ENCODE data around the gene HYPK.
A peak's percentile ranks its signal among the peaks of the same experiment; 100 is the strongest.

The HYPK gene

DNA sequence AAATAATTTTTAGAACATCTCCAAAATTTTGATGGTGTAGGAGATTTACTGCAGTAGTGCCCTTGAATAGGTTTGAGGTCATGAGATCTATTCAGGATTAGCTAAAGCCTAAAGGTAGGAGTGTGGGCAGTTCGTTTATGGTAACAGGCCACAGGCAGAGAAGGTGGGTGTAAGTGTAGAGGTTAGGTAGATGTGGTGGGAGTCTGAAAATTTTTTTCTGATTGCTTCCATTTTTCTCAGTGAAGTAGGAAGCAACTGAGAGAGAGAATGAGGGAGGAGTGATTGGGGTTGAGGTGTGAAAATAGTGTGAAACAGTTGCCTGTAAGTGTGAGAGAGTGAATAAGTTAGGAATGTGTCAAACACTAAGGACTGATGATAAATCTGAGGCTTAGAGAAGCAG is 21.4 kb upstream of the HYPK start:
- no peak overlapping the region for H3K4me3 ChIP-seq (ENCODE audit: low read depth, low read length)
- no peak for TF ChIP-seq CTCF (IDR thresholded peaks at IDR 0.05; ENCODE audit: insufficient read depth, low read depth, low read length, missing control alignments)
- DNase-seq (ENCODE audit: low read depth), result no peak

DNA sequence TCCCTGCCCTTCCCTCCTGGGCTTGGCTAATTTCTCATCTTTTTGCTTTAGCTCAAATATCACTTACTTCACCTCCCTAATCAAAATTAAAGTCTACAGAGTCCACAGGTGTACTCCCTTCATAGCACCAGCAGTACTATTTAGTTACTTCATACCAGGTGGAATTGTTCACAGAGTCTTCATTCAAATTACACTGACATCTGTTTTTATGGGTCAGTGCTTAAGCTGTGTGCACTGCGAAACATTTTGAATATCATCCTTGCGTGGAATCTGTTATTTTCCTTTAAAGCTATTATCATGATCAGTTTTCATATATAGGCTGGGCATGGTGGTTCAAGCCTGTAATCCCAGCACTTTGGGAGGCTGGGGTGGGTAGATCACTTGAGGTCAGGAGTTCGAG is 11.0 kb upstream of the HYPK start:
- no peak for TF ChIP-seq CTCF (IDR thresholded peaks at IDR 0.05; ENCODE audit: insufficient read depth, low read depth, low read length, missing control alignments)
- H3K4me3 ChIP-seq (ENCODE audit: low read depth, low read length), result no peak overlapping the region
- DNase-seq (ENCODE audit: low read depth), result no peak

- peak within 1 kb of the TSS; percentile 97 for H3K4me3 ChIP-seq (ENCODE audit: low read depth, low read length)
- no peak for TF ChIP-seq CTCF (IDR thresholded peaks at IDR 0.05; ENCODE audit: insufficient read depth, low read depth, low read length, missing control alignments)
- DNase-seq (ENCODE audit: low read depth), result peak; percentile 100
Measured at GRCh38 chr15:43791993-43792760, 8.2 kb upstream of the HYPK start, which contains the start of gene SERF2. TSS of gene SERF2 (plus strand) at chr15:43792320. CDS start at chr15:43792377, 57 bp downstream.

GRCh38 chr15:43792761-43793476 is 7.5 kb upstream of the HYPK start:
- TF ChIP-seq CTCF (IDR thresholded peaks at IDR 0.05; ENCODE audit: insufficient read depth, low read depth, low read length, missing control alignments), result no peak
- peak; percentile 49 for DNase-seq (ENCODE audit: low read depth)

GRCh38 chr15:43793647-43794046 is 6.8 kb upstream of the HYPK start:
- TF ChIP-seq CTCF (IDR thresholded peaks at IDR 0.05; ENCODE audit: insufficient read depth, low read depth, low read length, missing control alignments), result no peak
- H3K4me3 ChIP-seq (ENCODE audit: low read depth, low read length), result peak overlapping the region; percentile 97
- no peak for DNase-seq (ENCODE audit: low read depth)

More at GRCh38 chr15:43792761-43793476, 7.5 kb upstream of the HYPK start:
- peak overlapping the region; percentile 97 for H3K4me3 ChIP-seq (ENCODE audit: low read depth, low read length)

GRCh38 chr15:43794269-43795037 is 5.9 kb upstream of the HYPK start:
- TF ChIP-seq CTCF (IDR thresholded peaks at IDR 0.05; ENCODE audit: insufficient read depth, low read depth, low read length, missing control alignments), result no peak
- no peak for DNase-seq (ENCODE audit: low read depth)
- no peak overlapping the region for H3K4me3 ChIP-seq (ENCODE audit: low read depth, low read length)
